Kidney capillary endothelial cell (primary cell): Measurements from ENCODE around the gene PPP1R14C.

Experiments
- DNase-seq: peaks from one replicate; pipeline ENCODE4 v3.0.0-alpha.2; 2018; ENCODE audit warnings: low spot score

Gene PPP1R14C

GRCh38 chr6:150296890-150297289, 154.0 kb downstream of the PPP1R14C start:
- no peak for DNase-seq

GRCh38 chr6:150297327-150298029, 154.6 kb downstream of the PPP1R14C start:
- no peak for DNase-seq

- no peak for DNase-seq
These were observed 155.2 kb downstream of the PPP1R14C start for GRCh38 chr6:150298030-150298380.

- no peak for DNase-seq
These were observed 155.8 kb downstream of the PPP1R14C start for GRCh38 chr6:150298676-150299075.
